ENCODE measurements around the gene C6orf15. TPM values are rescaled to one million over a fixed set of nuclear protein-coding genes. Genes with fewer than 3 reads are reported as not detected.

Gene C6orf15
- total RNA-seq, 2 experiments from 2014 or later: not detected

DNA sequence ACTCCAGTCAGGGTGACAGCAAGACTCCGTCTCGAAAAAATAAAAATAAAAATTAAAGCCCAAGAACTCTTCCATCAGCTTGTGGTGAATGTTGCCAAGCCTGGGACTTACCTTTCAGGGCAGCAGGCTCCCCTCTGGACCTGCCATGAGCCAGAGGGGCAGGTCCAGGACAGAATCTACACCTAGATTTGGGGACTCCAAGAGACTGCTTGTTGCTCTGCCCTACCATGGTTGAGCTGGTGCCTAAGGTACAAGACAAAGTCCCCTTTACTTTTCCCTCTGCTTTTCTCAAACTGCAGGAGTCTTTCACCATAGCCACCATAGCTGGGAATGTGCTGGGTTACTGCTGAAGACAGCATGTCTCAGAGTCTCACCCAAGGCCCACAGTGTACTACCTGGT, 9.2 kb downstream of the C6orf15 start:
- H3K9me3 ChIP-seq (ENCODE audit: control insufficient read depth in 1 of 2, insufficient read depth in 1 of 2, low read length in 2 of 2): no peaks in the 10 kb centered on the region
- no peaks in the 10 kb centered on the region for H3K9me3 Mint-ChIP-seq
- no peak overlapping the region for H3K4me3 ChIP-seq (ENCODE audit: low read length)
- H3K27me3 ChIP-seq (ENCODE audit: control insufficient read depth in 1 of 2, insufficient read depth in 2 of 2, low read length in 2 of 2): no peaks in the 10 kb centered on the region
- intact Hi-C loops (cut with DNase I, micrococcal nuclease): no loop called here
- H3K4me1 ChIP-seq (ENCODE audit: insufficient read depth, low read length): peaks cover 5% of the 10 kb centered on the region
- ChIA-PET POLR2A (no interaction called here), CTCF (interaction anchor here (1.7 kb wide), 1 partner anchor 16 kb away, joined by 8 read pairs; no protein-coding TSS in a partner anchor)
- no peaks in the 10 kb centered on the region for H3K36me3 Mint-ChIP-seq (ENCODE audit: low read depth)
- ATAC-seq (ENCODE audit: poor library complexity): no peak
- H3K4me3 Mint-ChIP-seq: no peak overlapping the region
- H3K27me3 Mint-ChIP-seq: no peaks in the 10 kb centered on the region
- no peak overlapping the region for H3K27ac Mint-ChIP-seq
- no peak for DNase-seq
- no peaks in the 10 kb centered on the region for H3K36me3 ChIP-seq (ENCODE audit: insufficient read depth, low read length)
- H3K27ac ChIP-seq (ENCODE audit: low read depth in 1 of 2, low read length in 2 of 2): no peak overlapping the region
- peaks cover 10% of the 10 kb centered on the region for H3K4me1 Mint-ChIP-seq (ENCODE audit: low read depth)
- TF ChIP-seq CTCF (IDR thresholded peaks at IDR 0.05): no peak

DNA sequence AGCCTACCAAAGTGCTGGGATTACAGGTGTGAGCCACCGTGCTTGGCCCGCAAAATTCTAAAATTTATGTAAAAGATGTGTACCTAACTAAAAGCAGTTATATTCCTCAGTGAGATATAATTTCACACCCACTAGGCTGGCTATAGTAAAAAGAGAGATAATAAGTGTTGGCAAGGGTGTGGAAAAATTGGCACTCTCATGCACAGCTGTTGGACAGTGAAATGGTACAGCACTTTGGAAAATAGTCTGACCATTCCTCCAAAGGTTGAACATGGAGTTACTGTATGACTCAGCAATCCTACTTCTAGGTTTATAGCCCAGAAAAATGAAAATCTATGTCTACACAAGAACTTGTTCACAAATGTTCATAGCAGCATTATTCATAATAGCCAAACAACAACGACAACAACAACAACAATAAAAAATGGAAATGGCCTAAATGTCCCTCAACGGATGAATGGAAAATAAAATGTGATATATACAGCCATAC, 13.9 kb downstream of the C6orf15 start:
- CTCF ChIA-PET: interaction anchor here (1.4 kb wide), 2 partner anchors 11 to 19 kb away, joined by 3 to 4 read pairs; no protein-coding TSS in a partner anchor
- no peaks in the 10 kb centered on the region for H3K36me3 ChIP-seq (ENCODE audit: insufficient read depth, low read length)
- no peaks in the 10 kb centered on the region for H3K9me3 ChIP-seq (ENCODE audit: control insufficient read depth in 1 of 2, insufficient read depth in 1 of 2, low read length in 2 of 2)
- no peak overlapping the region for H3K27ac ChIP-seq (ENCODE audit: low read depth in 1 of 2, low read length in 2 of 2)
- no peaks in the 10 kb centered on the region for H3K27me3 ChIP-seq (ENCODE audit: control insufficient read depth in 1 of 2, insufficient read depth in 2 of 2, low read length in 2 of 2)
- TF ChIP-seq CTCF (IDR thresholded peaks at IDR 0.05): no peak
- Mint-ChIP-seq H3K4me3 (no peak overlapping the region), H3K4me1 (ENCODE audit: low read depth) (peaks cover 52% of the 10 kb centered on the region), H3K36me3 (ENCODE audit: low read depth) (no peaks in the 10 kb centered on the region), H3K27me3 (no peaks in the 10 kb centered on the region), H3K27ac (no peak overlapping the region), H3K9me3 (no peaks in the 10 kb centered on the region)
- ATAC-seq (ENCODE audit: poor library complexity) (no peak), DNase-seq (no peak)
- POLR2A ChIA-PET: no interaction called here
- intact Hi-C loops (cut with DNase I, micrococcal nuclease): no loop called here
- peaks cover 45% of the 10 kb centered on the region for H3K4me1 ChIP-seq (ENCODE audit: insufficient read depth, low read length)
- H3K4me3 ChIP-seq (ENCODE audit: low read length): no peak overlapping the region

DNA sequence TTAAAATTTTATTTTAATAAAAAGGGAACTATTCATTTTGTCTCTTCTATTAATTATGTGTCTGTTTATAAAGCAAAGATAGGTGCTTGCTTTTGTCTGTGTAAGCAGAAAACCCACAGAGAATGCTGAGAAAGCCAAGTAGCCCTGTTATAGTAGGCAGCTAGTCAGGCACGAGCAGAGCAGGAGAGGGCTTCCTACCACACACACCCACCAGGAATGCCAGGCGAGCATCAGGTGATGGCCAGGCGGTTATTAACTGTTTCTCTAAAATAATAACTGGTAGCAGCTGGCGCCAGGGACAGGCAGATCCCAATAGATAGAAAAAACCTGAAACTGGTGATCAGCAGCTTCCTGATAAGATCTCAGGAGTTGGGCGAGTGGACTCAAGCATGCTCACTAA, 15.7 kb downstream of the C6orf15 start:
- Histone ChIP-seq H3K36me3 (ENCODE audit: insufficient read depth, low read length) (no peaks in the 10 kb centered on the region), H3K9me3 (ENCODE audit: control insufficient read depth in 1 of 2, insufficient read depth in 1 of 2, low read length in 2 of 2) (no peaks in the 10 kb centered on the region), H3K27ac (ENCODE audit: low read depth in 1 of 2, low read length in 2 of 2) (no peak overlapping the region), H3K27me3 (ENCODE audit: control insufficient read depth in 1 of 2, insufficient read depth in 2 of 2, low read length in 2 of 2) (no peaks in the 10 kb centered on the region), H3K4me3 (ENCODE audit: low read length) (no peak overlapping the region), H3K4me1 (ENCODE audit: insufficient read depth, low read length) (peaks cover 48% of the 10 kb centered on the region)
- H3K27me3 Mint-ChIP-seq: no peaks in the 10 kb centered on the region
- intact Hi-C loops (cut with DNase I, micrococcal nuclease): no loop called here
- no peaks in the 10 kb centered on the region for H3K9me3 Mint-ChIP-seq
- no peak for DNase-seq
- peaks cover 53% of the 10 kb centered on the region for H3K4me1 Mint-ChIP-seq (ENCODE audit: low read depth)
- CTCF ChIA-PET: no interaction called here
- TF ChIP-seq CTCF (IDR thresholded peaks at IDR 0.05): no peak
- no peak overlapping the region for H3K4me3 Mint-ChIP-seq
- no peak overlapping the region for H3K27ac Mint-ChIP-seq
- POLR2A ChIA-PET: no interaction called here
- H3K36me3 Mint-ChIP-seq (ENCODE audit: low read depth): no peaks in the 10 kb centered on the region
- no peak for ATAC-seq (ENCODE audit: poor library complexity)

Data from CD4-positive, alpha-beta T cell (primary cell).